ENCODE results near the gene CKB.

Gene CKB

DNA sequence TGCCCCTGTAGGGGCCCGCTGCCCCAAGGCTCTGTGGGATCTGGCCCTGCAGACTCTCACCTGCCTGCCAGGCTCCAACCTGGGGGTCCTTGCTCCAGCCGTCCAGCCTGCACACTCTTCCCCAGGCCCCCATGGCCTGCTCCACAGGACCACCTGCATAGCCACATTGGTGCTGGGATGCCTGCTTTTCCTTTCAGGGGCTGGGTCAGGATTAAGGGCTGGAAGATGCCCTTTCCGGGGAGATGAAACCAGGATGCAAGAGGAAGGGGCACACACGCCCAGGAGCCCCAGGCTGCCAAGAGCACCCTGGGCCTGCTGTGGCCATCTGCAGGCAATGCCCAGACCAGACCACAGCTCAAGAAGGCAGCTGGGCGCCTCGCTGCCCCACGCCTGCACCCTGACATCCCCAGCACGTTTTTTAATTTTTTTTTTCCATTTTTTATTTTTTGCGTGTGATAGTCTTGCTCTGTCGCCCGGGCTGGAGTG lies 24.9 kb upstream of the CKB start:
- H3K36me3 ChIP-seq (ENCODE audit: insufficient read depth, low read length): no peaks in the 10 kb centered on the region
- H3K9ac ChIP-seq (ENCODE audit: insufficient read length): no peak overlapping the region
- no peak for DNase-seq (ENCODE audit: low read depth, low spot score)
- no peak overlapping the region for H3K27ac ChIP-seq
- TF ChIP-seq EZH2 (IDR thresholded peaks at IDR 0.05) (no peak), FOXP2 (optimal IDR thresholded peaks at IDR 0.05; ENCODE audit: control extremely low read depth, extremely low read length, insufficient read depth) (no peak), POLR2AphosphoS5 (IDR thresholded peaks at IDR 0.05; ENCODE audit: borderline replicate concordance, low read depth, low read length) (no peak)
- no peaks in the 10 kb centered on the region for H3K9me3 ChIP-seq (ENCODE audit: low read depth, low read length)
- H3K4me3 ChIP-seq: no peak overlapping the region

DNA sequence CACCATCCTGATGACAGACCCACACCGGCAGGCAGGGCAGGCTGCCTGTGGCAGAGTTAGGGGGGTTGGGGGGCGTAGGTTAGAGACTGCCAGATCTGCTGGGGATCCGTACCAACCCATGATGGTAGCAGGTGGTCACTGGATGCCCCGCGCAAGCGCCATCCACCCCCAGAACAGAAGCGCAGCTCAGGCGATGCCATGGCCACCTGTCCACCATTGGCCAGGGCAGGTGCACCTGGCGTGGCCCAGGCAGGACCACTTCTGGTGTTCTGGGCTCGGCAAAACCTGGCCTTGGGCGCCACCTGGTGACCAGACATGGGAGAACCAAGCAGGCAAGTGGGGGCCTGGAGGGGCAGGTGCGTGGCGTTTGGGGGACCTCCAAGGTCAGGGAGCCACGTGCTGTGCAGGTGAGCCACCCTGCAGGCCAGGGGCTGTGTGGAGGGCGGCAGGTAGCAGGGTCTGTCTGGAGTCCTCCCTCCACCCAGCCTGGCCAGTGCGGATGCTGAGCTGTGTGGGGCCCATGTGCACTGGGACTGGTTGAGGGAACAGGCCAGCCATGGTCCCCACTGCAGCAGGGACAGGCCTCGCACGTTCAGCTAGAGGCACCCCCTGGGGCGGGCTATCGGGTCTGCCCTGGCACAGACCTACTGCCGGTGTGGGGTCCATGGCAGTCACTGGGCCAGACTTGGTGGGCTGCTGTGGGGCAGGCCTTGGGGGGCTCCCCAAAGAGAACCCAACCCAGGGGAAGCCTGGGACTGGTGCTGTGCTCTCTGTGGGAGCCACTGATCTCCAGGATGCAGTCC lies 24.2 kb upstream of the CKB start:
- TF ChIP-seq POLR2AphosphoS5 (IDR thresholded peaks at IDR 0.05; ENCODE audit: borderline replicate concordance, low read depth, low read length) (no peak), EZH2 (IDR thresholded peaks at IDR 0.05) (no peak)
- H3K36me3 ChIP-seq (ENCODE audit: insufficient read depth, low read length): no peaks in the 10 kb centered on the region
- H3K4me3 ChIP-seq: no peak overlapping the region
- DNase-seq (ENCODE audit: low read depth, low spot score): no peak
- H3K9ac ChIP-seq (ENCODE audit: insufficient read length): no peak overlapping the region
- no peak overlapping the region for H3K27ac ChIP-seq
- H3K9me3 ChIP-seq (ENCODE audit: low read depth, low read length): no peaks in the 10 kb centered on the region

DNA sequence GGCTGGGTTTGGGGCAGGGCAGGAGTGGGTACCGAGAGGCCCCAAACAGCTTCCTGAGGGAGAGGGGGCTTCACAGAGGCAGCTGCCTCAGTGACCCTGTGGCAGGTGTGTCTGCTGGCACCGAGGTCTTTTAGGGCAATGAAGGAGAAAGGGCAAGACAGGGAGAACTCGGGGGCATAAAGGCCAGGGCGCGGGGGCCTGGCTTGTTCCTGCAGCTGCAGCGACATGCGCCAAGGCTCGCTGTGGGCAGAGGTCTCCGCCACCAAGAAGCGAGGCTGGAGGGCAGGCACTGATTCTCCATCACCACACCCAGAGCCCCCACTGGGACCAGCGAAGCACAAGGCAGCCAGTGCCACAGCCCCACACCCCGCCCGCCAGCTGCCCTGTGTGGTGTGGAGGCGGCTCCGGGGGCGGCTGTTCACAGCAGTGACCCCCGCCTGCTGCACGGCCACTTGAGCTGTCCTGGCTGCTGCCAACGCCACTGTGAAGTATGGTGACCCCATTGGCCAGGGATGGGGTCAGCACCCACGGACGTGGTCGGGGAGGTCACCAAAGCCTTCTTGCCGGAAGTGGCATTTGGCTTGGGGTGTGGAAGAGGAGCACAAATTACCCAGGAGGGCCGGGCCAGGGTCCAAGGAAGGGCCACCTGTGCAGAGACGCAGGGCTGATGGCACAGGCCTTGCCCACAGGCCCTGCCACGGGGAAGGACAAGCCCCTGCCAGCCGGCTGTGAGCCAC lies 23.5 kb upstream of the CKB start:
- no peak for TF ChIP-seq POLR2AphosphoS5 (IDR thresholded peaks at IDR 0.05; ENCODE audit: borderline replicate concordance, low read depth, low read length)
- no peak for TF ChIP-seq FOXP2 (optimal IDR thresholded peaks at IDR 0.05; ENCODE audit: control extremely low read depth, extremely low read length, insufficient read depth)
- TF ChIP-seq EZH2 (IDR thresholded peaks at IDR 0.05): no peak
- H3K36me3 ChIP-seq (ENCODE audit: insufficient read depth, low read length): no peaks in the 10 kb centered on the region
- H3K27ac ChIP-seq: no peak overlapping the region
- no peak for DNase-seq (ENCODE audit: low read depth, low spot score)
- H3K9ac ChIP-seq (ENCODE audit: insufficient read length): no peak overlapping the region
- H3K9me3 ChIP-seq (ENCODE audit: low read depth, low read length): no peaks in the 10 kb centered on the region
- no peak overlapping the region for H3K4me3 ChIP-seq

DNA sequence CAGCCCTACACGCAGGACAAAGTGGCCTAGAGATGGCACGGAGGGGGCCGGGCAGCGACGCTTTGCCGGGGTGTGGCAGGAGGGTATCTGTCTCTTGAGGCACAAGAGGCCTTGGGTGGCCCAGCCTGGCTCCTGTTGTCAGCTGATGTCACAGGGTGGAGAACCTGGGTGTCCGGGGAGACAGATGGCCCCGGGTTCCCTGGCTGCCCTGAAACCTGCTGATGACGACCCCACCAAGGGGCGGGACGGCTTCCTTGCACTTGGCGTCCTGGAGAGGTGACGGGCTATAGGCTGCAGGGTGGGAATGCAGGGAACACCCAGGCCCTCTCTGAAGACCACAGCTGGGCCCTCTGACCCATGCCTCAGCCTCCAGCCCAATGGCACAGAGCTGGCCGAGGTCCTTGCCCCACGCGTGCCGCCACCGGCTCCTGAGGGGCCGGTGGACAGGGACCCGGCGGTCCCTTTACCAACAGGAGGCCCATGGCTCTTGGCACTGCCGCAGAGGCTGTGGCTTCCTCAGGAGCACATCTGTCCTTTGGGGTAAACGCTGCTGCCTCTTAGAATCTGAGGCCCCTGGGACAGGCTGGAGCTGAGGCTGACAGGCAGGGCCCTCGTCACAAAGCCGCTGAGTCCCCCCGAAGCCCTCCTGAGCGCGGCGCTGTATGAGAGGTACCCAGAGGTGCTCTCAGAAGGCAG lies 22.7 kb upstream of the CKB start:
- Histone ChIP-seq H3K27ac (no peak overlapping the region), H3K9me3 (ENCODE audit: low read depth, low read length) (no peaks in the 10 kb centered on the region), H3K4me3 (no peak overlapping the region), H3K9ac (ENCODE audit: insufficient read length) (no peak overlapping the region), H3K36me3 (ENCODE audit: insufficient read depth, low read length) (no peaks in the 10 kb centered on the region)
- TF ChIP-seq FOXP2 (optimal IDR thresholded peaks at IDR 0.05; ENCODE audit: control extremely low read depth, extremely low read length, insufficient read depth) (no peak), EZH2 (IDR thresholded peaks at IDR 0.05) (no peak), POLR2AphosphoS5 (IDR thresholded peaks at IDR 0.05; ENCODE audit: borderline replicate concordance, low read depth, low read length) (no peak)
- DNase-seq (ENCODE audit: low read depth, low spot score): no peak

DNA sequence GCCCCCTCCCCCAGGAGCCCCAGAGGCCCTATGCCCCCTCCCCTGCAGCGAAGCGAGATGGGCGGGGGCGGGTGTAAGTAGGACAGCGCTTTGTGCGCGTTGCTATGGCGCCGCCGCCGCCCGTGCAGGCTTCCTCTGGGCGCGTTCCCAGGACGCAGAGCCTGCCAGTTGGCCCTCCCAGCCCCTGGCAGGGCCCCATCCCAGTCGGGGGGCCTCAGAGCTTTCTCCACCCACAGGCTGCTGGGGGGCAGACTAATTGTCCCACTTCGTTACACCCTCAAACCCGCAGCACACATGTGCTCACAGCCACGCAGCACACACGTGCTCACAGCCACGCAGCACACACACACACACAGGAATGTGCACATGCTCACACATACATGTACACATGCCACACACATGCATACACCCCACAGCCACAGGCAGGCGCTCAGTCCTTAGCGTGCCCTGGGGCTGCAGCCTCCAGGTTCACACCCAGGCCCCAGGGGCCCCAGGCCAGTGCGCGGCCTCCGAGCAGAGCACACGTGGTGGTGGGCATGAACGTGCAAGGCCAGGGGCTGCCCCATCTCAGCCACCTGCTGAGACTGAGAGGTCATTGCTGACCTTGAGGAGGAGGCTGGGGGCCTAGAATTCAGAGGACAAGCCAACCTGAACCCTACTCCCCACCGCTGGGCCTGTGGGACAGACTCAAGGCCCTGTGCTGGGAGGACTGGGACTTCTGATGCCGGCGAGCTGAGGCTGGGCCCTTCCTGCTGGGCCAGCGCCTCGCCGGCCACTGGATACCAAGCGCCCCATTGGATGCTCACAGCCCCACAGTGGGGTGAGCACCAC lies 22.0 kb upstream of the CKB start:
- peak; percentile 39; the same call in 1 of the 2 replicates for TF ChIP-seq POLR2AphosphoS5 (IDR thresholded peaks at IDR 0.05; ENCODE audit: borderline replicate concordance, low read depth, low read length)
- no peak for TF ChIP-seq EZH2 (IDR thresholded peaks at IDR 0.05)
- Histone ChIP-seq H3K9me3 (ENCODE audit: low read depth, low read length) (no peaks in the 10 kb centered on the region), H3K36me3 (ENCODE audit: insufficient read depth, low read length) (no peaks in the 10 kb centered on the region), H3K9ac (ENCODE audit: insufficient read length) (peak overlapping the region; percentile 47), H3K27ac (peak overlapping the region; percentile 70), H3K4me3 (peak overlapping the region; percentile 55)
- DNase-seq (ENCODE audit: low read depth, low spot score): no peak

- H3K27ac ChIP-seq: peak overlapping the region; percentile 50; the same call in 1 of the 2 replicates
- no peak for DNase-seq (ENCODE audit: low read depth, low spot score)
- peak overlapping the region; percentile 32 for H3K9ac ChIP-seq (ENCODE audit: insufficient read length)
- H3K4me3 ChIP-seq: peak overlapping the region; percentile 55
- no peaks in the 10 kb centered on the region for H3K9me3 ChIP-seq (ENCODE audit: low read depth, low read length)
- no peak for TF ChIP-seq POLR2AphosphoS5 (IDR thresholded peaks at IDR 0.05; ENCODE audit: borderline replicate concordance, low read depth, low read length)
- TF ChIP-seq FOXP2 (optimal IDR thresholded peaks at IDR 0.05; ENCODE audit: control extremely low read depth, extremely low read length, insufficient read depth): no peak
- TF ChIP-seq EZH2 (IDR thresholded peaks at IDR 0.05): no peak
- no peaks in the 10 kb centered on the region for H3K36me3 ChIP-seq (ENCODE audit: insufficient read depth, low read length)
Observed at GRCh38 chr14:103543721-103544387, 21.2 kb upstream of the CKB start.

DNA sequence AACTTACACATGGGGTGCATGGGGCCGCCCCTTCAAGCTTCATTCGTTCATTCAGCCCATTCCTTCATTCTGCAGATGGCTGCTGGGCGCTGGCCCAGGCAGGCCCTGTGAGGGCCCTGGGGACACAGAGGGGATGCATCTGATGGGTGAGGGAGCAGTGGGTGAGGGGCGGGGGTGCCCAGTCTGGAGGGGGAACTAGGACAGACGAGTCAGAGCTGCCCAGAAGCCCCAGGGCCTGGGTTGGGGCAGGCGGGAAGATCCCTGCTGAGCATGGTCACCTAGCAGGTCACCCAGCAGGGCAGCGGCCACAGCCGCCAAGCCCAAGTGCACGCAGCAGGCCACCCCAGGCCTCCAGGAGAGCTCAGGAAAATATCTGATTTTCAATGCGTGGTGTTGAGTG lies 20.5 kb upstream of the CKB start:
- Histone ChIP-seq H3K4me3 (no peak overlapping the region), H3K9ac (ENCODE audit: insufficient read length) (no peak overlapping the region), H3K36me3 (ENCODE audit: insufficient read depth, low read length) (no peaks in the 10 kb centered on the region), H3K27ac (no peak overlapping the region), H3K9me3 (ENCODE audit: low read depth, low read length) (no peaks in the 10 kb centered on the region)
- TF ChIP-seq FOXP2 (optimal IDR thresholded peaks at IDR 0.05; ENCODE audit: control extremely low read depth, extremely low read length, insufficient read depth) (no peak), EZH2 (IDR thresholded peaks at IDR 0.05) (no peak)
- no peak for DNase-seq (ENCODE audit: low read depth, low spot score)

Data from SK-N-MC (cell line).